B cell (primary cell): ENCODE results near the gene RPP25L.

Experiments used
- CTCF ChIP-seq: fragments of 200-600 bp; IDR thresholded peaks from one replicate; pipeline ENCODE4 v1.8.0; 2022; ENCODE audit warnings: antibody characterized with exemption, mild to moderate bottlenecking
- EZH2 ChIP-seq: IDR thresholded peaks from 2 replicates; pipeline ENCODE4 v1.6.1; 2012; ENCODE audit warnings: borderline replicate concordance, low read depth, mild to moderate bottlenecking, moderate library complexity, low read length; ENCODE audit not compliant: insufficient read depth, poor library complexity, severe bottlenecking

- no peak for TF ChIP-seq CTCF
- TF ChIP-seq EZH2: no peak
These were observed 26.9 kb downstream of the RPP25L start for GRCh38 chr9:34584970-34585369.
